ENCODE data around the gene PATL1.

DNA sequence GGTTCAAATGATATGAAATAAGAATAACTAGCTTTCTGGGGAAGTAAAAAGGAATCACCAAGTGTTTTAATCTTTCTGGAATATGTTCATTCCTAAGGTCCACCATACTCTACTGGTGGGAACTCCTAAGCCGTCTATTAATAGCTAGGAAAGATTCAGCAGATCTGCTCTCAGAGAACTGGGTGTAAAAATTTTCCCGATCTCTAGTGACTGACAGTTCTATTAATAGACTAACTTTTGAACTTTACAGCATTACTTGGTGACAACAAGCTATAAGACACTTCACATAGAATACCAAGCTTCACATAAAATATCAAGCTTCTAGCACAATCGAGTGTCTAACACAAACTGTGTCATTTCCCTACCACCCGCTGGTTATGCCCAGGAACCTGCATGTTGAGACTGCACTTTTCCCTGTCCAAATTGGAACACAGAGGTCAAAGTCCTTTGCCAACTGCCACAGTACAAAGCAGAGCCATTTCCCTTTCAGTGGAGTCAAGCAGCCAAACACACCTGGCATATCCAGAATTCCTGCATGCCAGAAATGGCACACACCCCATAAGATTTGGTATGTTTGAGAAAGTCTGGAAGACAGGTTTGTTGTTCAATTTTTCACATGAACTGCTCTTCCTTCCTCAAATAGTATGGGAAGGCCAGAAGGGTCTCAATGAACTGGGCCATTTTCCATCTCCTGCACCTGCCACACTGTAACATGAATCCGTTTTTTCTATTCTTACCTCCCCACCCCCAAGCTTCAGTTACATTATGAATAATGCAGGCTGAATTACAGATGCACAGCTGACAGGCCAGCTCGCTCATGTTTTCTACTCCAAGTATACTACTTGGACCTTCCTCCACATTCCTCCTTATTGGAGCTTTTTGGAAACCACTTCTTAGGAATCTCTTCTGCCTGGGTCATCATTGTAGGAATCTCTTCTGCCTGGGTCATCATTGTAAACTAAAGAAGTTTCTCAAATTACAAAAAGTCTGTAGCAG, 57.0 kb downstream of the PATL1 start:
- TF ChIP-seq, protein P1, sequence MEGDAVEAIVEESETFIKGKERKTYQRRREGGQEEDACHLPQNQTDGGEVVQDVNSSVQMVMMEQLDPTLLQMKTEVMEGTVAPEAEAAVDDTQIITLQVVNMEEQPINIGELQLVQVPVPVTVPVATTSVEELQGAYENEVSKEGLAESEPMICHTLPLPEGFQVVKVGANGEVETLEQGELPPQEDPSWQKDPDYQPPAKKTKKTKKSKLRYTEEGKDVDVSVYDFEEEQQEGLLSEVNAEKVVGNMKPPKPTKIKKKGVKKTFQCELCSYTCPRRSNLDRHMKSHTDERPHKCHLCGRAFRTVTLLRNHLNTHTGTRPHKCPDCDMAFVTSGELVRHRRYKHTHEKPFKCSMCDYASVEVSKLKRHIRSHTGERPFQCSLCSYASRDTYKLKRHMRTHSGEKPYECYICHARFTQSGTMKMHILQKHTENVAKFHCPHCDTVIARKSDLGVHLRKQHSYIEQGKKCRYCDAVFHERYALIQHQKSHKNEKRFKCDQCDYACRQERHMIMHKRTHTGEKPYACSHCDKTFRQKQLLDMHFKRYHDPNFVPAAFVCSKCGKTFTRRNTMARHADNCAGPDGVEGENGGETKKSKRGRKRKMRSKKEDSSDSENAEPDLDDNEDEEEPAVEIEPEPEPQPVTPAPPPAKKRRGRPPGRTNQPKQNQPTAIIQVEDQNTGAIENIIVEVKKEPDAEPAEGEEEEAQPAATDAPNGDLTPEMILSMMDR (IDR thresholded peaks at IDR 0.05), result no peak
- no peak for TF ChIP-seq ZFX (IDR thresholded peaks at IDR 0.05; ENCODE audit: borderline replicate concordance)

Data from 22Rv1 (cell line).